GM23338 (cell line): ENCODE data around the gene DDX25. TPM values are rescaled to one million over a fixed set of nuclear protein-coding genes. Genes with fewer than 3 reads are reported as not detected.
"Not testable (repeated sequence)": the region's sequence is repeated elsewhere in the genome, so short reads cannot be mapped to it uniquely, and the experiment has no call there.

Experiments
- ATAC-seq: fragments of 200-7000 bp; cut with Tn5 transposase; 3 replicates; pipeline ENCODE4 v1.9.1; 2020
- DNase-seq: peaks from one replicate; pipeline ENCODE4 v3.0.0-alpha.2; 2015; ENCODE audit warnings: low spot score
- H2AFZ ChIP-seq: fragments of 200-600 bp; sonication (generic); 2 replicates; pipeline ENCODE4 v1.8.0; 2016; ENCODE audit warnings: antibody characterized with exemption, mild to moderate bottlenecking, moderate library complexity
- H3F3A ChIP-seq: fragments of 200-600 bp; sonication (generic); replicated peaks from 2 replicates; pipeline ENCODE4 v1.8.0; 2017; ENCODE audit warnings: antibody characterized with exemption, mixed run types, low read depth
- H3K27ac ChIP-seq: fragments of 200-600 bp; sonication (generic); 2 replicates; pipeline ENCODE4 v1.6.1; 2016; ENCODE audit warnings: low read depth
- H3K27me3 ChIP-seq: fragments of 200-600 bp; sonication (generic); 2 replicates; pipeline ENCODE4 v1.8.0; 2016; ENCODE audit warnings: mild to moderate bottlenecking, mixed run types, moderate library complexity; ENCODE audit not compliant: insufficient read depth
- H3K36me3 ChIP-seq: fragments of 200-600 bp; sonication (generic); 2 replicates; pipeline ENCODE4 v1.8.0; 2016; ENCODE audit warnings: mild to moderate bottlenecking; ENCODE audit not compliant: insufficient read depth
- H3K4me1 ChIP-seq: fragments of 200-600 bp; sonication (generic); 2 replicates; pipeline ENCODE4 v1.8.0; 2016; ENCODE audit warnings: mild to moderate bottlenecking, moderate library complexity; ENCODE audit not compliant: insufficient read depth
- H3K4me2 ChIP-seq: fragments of 200-600 bp; sonication (generic); 2 replicates; pipeline ENCODE4 v1.7.1; 2017; ENCODE audit warnings: mixed run types
- H3K4me3 ChIP-seq: fragments of 200-600 bp; sonication (generic); 2 replicates; pipeline ENCODE4 v1.6.1; 2016; ENCODE audit warnings: mixed run types
- H3K79me2 ChIP-seq: fragments of 200-600 bp; sonication (generic); replicated peaks from 2 replicates; pipeline ENCODE4 v1.8.0; 2017; ENCODE audit warnings: mild to moderate bottlenecking; ENCODE audit not compliant: insufficient read depth
- H3K9me2 ChIP-seq: fragments of 200-600 bp; sonication (generic); 2 replicates; pipeline ENCODE4 v1.8.0; 2017; ENCODE audit not compliant: insufficient read depth
- H4K20me1 ChIP-seq: fragments of 200-600 bp; sonication (generic); replicated peaks from 2 replicates; pipeline ENCODE4 v1.8.0; 2017; ENCODE audit warnings: mild to moderate bottlenecking; ENCODE audit not compliant: insufficient read depth
- H3K27ac Mint-ChIP-seq: 2 replicates; pipeline ENCODE4 v1.8.0; 2020; ENCODE audit warnings: inconsistent platforms, mild to moderate bottlenecking, moderate library complexity, mixed read lengths
- H3K27me3 Mint-ChIP-seq: 3 replicates; pipeline ENCODE4 v1.8.0; 2022; ENCODE audit warnings: low read depth, mild to moderate bottlenecking, moderate library complexity, mixed read lengths, inconsistent platforms; ENCODE audit not compliant: insufficient read depth, poor library complexity
- H3K36me3 Mint-ChIP-seq: 3 replicates; pipeline ENCODE4 v1.8.0; 2021; ENCODE audit warnings: low read depth, mild to moderate bottlenecking, inconsistent platforms, moderate library complexity, mixed read lengths
- H3K4me1 Mint-ChIP-seq: 3 replicates; pipeline ENCODE4 v1.8.0; 2020; ENCODE audit warnings: mild to moderate bottlenecking, inconsistent platforms, mixed read lengths
- H3K4me3 Mint-ChIP-seq: 3 replicates; pipeline ENCODE4 v1.8.0; 2021; ENCODE audit warnings: moderate library complexity, mild to moderate bottlenecking, inconsistent platforms, mixed read lengths
- H3K9me3 Mint-ChIP-seq: 3 replicates; pipeline ENCODE4 v1.8.0; 2020; ENCODE audit warnings: moderate library complexity, mild to moderate bottlenecking, inconsistent platforms, mixed read lengths
- CREB1 ChIP-seq: fragments of 250-450 bp; sonication (Bioruptor Pico); IDR thresholded peaks from 2 replicates; pipeline ENCODE4 v1.5.0; 2020; ENCODE audit warnings: low read depth, mild to moderate bottlenecking, moderate library complexity
- CTCF ChIP-seq, 2 experiments: fragments of 200-600 bp in 1 of 2; sonication (generic) in 1 of 2; conservative IDR thresholded peaks; 2 replicates each; pipeline versions ENCODE4 v1.5.1 to v1.6.1; 2016 to 2017; ENCODE audit warnings: antibody characterized with exemption in 2 of 2, low read depth in 2 of 2, mild to moderate bottlenecking in 2 of 2, moderate library complexity in 1 of 2
- ETS1 ChIP-seq: IDR thresholded peaks from 2 replicates; pipeline ENCODE4 v1.6.1; 2016; ENCODE audit warnings: antibody characterized with exemption
- EZH2 ChIP-seq: fragments of 200-600 bp; sonication (generic); IDR thresholded peaks from one replicate; pipeline ENCODE4 v1.8.0; 2017; ENCODE audit warnings: antibody characterized with exemption, mild to moderate bottlenecking, low read depth; ENCODE audit not compliant: unreplicated experiment
- EZH2phosphoT487 ChIP-seq: fragments of 200-600 bp; sonication (generic); IDR thresholded peaks from one replicate; pipeline ENCODE4 v1.8.1; 2018; ENCODE audit warnings: antibody characterized with exemption; ENCODE audit not compliant: unreplicated experiment
- JUNB ChIP-seq: IDR thresholded peaks from one replicate; pipeline ENCODE4 v1.6.1; 2016; ENCODE audit warnings: antibody characterized with exemption; ENCODE audit not compliant: unreplicated experiment
- NANOG ChIP-seq: IDR thresholded peaks from 2 replicates; pipeline ENCODE4 v1.6.1; 2016; ENCODE audit warnings: antibody characterized with exemption, borderline replicate concordance
- POLR2AphosphoS5 ChIP-seq: IDR thresholded peaks from 2 replicates; pipeline ENCODE4 v1.6.1; 2016; ENCODE audit warnings: antibody characterized with exemption, low read depth
- REST ChIP-seq: IDR thresholded peaks from one replicate; pipeline ENCODE4 v1.6.1; 2018; ENCODE audit warnings: antibody characterized with exemption; ENCODE audit not compliant: unreplicated experiment
- STAT1 ChIP-seq: IDR thresholded peaks from one replicate; pipeline ENCODE4 v1.6.1; 2016; ENCODE audit warnings: antibody characterized with exemption; ENCODE audit not compliant: unreplicated experiment
- ZNF114 ChIP-seq: fragments of 250-450 bp; sonication (Bioruptor Pico); IDR thresholded peaks from 2 replicates; pipeline ENCODE4 v1.5.0; 2020; ENCODE audit warnings: mild to moderate bottlenecking, moderate library complexity
- ZNF331 ChIP-seq: fragments of 250-450 bp; sonication (Bioruptor Pico); IDR thresholded peaks from 2 replicates; pipeline ENCODE4 v1.5.0; 2020; ENCODE audit warnings: low read depth, mild to moderate bottlenecking, moderate library complexity
- polyA plus RNA-seq: library from polyadenylated mRNA; unstranded; fragments of >200 nt; fragmentation: Nextera tagmentation; extraction: Ambion mirVana; gene quantifications from 2 replicates; pipeline ENCODE4 v1.2.1, GENCODE V29; 2016
- total RNA-seq: library from RNA; depleted of rRNA; stranded (reverse); fragments of >200 nt; shearing (Covaris generic); gene quantifications from 2 replicates; pipeline ENCODE4 v1.2.3, GENCODE V29; 2014

Gene DDX25
- total and polyA plus RNA-seq, 2 experiments from 2014 or later = 20.6 to 23.6 TPM

- TF ChIP-seq REST (no peak), EZH2phosphoT487 (no peak)
Measured at GRCh38 chr11:125910226-125910849, 6.0 kb downstream of the DDX25 start (continued).

- not testable (repeated sequence) for H3K27ac Mint-ChIP-seq, H3K36me3 ChIP-seq, H3K79me2 ChIP-seq, H3K36me3 Mint-ChIP-seq, ATAC-seq, H3K27me3 Mint-ChIP-seq, H3K4me2 ChIP-seq, H3K4me3 ChIP-seq, H3K9me2 ChIP-seq, H3K4me1 Mint-ChIP-seq, H4K20me1 ChIP-seq, H3F3A ChIP-seq, H3K4me1 ChIP-seq, H3K27ac ChIP-seq, H2AFZ ChIP-seq, H3K9me3 Mint-ChIP-seq, H3K4me3 Mint-ChIP-seq, H3K27me3 ChIP-seq, DNase-seq
- peak; percentile 47 to 61; a peak in 3 of 4 replicates for TF ChIP-seq CTCF (conservative IDR thresholded peaks at IDR 0.05; ENCODE audit: low read depth in 2 of 2)
Measured at GRCh38 chr11:125914601-125915000, 10.3 kb downstream of the DDX25 start.

- Mint-ChIP-seq H3K9me3 (no peaks in the 10 kb centered on the region), H3K27ac (no peak overlapping the region), H3K27me3 (no peaks in the 10 kb centered on the region), H3K36me3 (peaks cover 3% of the 10 kb centered on the region; the same call in 2 of the 3 replicates), H3K4me1 (peaks cover 6% of the 10 kb centered on the region; the same call in 2 of the 3 replicates), H3K4me3 (no peak overlapping the region)
- Histone ChIP-seq H3K79me2 (no peaks in the 10 kb centered on the region), H3K4me3 (no peak overlapping the region), H4K20me1 (no peaks in the 10 kb centered on the region), H3K4me2 (no peak overlapping the region), H3K4me1 (no peaks in the 10 kb centered on the region), H2AFZ (no peak overlapping the region), H3K27me3 (no peaks in the 10 kb centered on the region), H3K36me3 (no peaks in the 10 kb centered on the region), H3K27ac (no peak overlapping the region), H3F3A (no peaks in the 10 kb centered on the region), H3K9me2 (no peaks in the 10 kb centered on the region)
- ATAC-seq (no peak), DNase-seq (no peak)
- TF ChIP-seq ETS1 (no peak), REST (no peak), STAT1 (no peak), JUNB (no peak), EZH2 (no peak), ZNF331 (CRISPR knock-in tag) (no peak), NANOG (no peak), ZNF114 (CRISPR knock-in tag) (no peak), POLR2AphosphoS5 (no peak), CREB1 (no peak), EZH2phosphoT487 (no peak)
Measured at GRCh38 chr11:125916683-125917347, 12.5 kb downstream of the DDX25 start.
